ENCODE measurements around the gene MOB3B. TPM values are rescaled to one million over a fixed set of nuclear protein-coding genes. Genes with fewer than 3 reads are reported as not detected.

MOB3B gene
- total and polyA plus RNA-seq, 10 of the 15 experiments (the other 5 are each of a cell fraction or from before 2014, with no cell fraction given), result 0.44 to 2.7 (median 0.91) TPM

DNA sequence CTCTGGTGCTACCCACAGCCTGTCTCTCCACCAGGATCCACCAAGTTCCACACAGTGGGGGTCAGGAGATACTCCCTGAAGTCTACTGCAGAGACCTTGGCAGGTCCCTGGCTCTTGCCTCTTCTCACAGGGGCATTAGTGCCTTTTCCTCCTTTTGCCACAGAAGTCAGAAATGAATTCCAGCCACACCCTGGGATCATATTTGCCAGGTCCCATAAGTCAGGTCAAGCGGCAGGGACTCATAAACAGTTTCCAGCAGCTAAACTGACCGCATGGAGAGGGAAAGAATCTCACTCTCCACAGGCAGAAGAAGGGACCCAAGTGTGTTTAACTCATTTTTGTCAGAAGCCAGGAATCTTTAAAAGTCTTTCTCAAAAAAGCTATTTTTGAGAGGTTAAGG, 18.8 kb downstream of the MOB3B start:
- no peaks in the 10 kb centered on the region for H3K9me3 ChIP-seq (replicated peaks; ENCODE audit: control insufficient read depth, insufficient read depth, low read length)
- WGBS (ENCODE audit: insufficient coverage, insufficient replicate concordance, low lambda C conversion rate, missing lambda C conversion rate), result 55% methylated on average over 2 of the region's 2 CpGs
- CTCF ChIA-PET, result interaction anchor here (0.9 kb wide), 1 partner anchor 25 kb away, joined by 3 read pairs; no protein-coding TSS in a partner anchor
- no peak for ATAC-seq
- no peak for DNase-seq (ENCODE audit: low read depth, low spot score)
- no peak overlapping the region for H3K4me3 ChIP-seq
- intact Hi-C loops (cut with micrococcal nuclease; ENCODE audit: unreplicated experiment) (no loop called here), in situ Hi-C loops (cut with MboI) (no loop called here)
- TF ChIP-seq CHD4 (IDR thresholded peaks at IDR 0.05), result no peak
- TF ChIP-seq ATF7 (IDR thresholded peaks at IDR 0.05; ENCODE audit: low read depth), result no peak
- TF ChIP-seq SMARCA5 (IDR thresholded peaks at IDR 0.05), result no peak
- no peak for TF ChIP-seq HDAC2 (IDR thresholded peaks at IDR 0.05)
- no peak for TF ChIP-seq HDAC6 (IDR thresholded peaks at IDR 0.05; ENCODE audit: unreplicated experiment)
- no peak for TF ChIP-seq JUND (IDR thresholded peaks at IDR 0.05; ENCODE audit: low read depth, low read length)
- TF ChIP-seq, protein P1, sequence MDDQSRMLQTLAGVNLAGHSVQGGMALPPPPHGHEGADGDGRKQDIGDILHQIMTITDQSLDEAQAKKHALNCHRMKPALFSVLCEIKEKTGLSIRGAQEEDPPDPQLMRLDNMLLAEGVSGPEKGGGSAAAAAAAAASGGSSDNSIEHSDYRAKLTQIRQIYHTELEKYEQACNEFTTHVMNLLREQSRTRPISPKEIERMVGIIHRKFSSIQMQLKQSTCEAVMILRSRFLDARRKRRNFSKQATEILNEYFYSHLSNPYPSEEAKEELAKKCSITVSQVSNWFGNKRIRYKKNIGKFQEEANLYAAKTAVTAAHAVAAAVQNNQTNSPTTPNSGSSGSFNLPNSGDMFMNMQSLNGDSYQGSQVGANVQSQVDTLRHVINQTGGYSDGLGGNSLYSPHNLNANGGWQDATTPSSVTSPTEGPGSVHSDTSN (IDR thresholded peaks at IDR 0.05; ENCODE audit: insufficient replicate concordance, low read depth, low read length), result no peak
- no peak for TF ChIP-seq RFX5 (IDR thresholded peaks at IDR 0.05; ENCODE audit: low read depth, low read length)
- no peak for TF ChIP-seq POLR2AphosphoS5 (IDR thresholded peaks at IDR 0.05; ENCODE audit: low read length)
- TF ChIP-seq PAX8 (IDR thresholded peaks at IDR 0.05), result no peak
- TF ChIP-seq, protein P2, sequence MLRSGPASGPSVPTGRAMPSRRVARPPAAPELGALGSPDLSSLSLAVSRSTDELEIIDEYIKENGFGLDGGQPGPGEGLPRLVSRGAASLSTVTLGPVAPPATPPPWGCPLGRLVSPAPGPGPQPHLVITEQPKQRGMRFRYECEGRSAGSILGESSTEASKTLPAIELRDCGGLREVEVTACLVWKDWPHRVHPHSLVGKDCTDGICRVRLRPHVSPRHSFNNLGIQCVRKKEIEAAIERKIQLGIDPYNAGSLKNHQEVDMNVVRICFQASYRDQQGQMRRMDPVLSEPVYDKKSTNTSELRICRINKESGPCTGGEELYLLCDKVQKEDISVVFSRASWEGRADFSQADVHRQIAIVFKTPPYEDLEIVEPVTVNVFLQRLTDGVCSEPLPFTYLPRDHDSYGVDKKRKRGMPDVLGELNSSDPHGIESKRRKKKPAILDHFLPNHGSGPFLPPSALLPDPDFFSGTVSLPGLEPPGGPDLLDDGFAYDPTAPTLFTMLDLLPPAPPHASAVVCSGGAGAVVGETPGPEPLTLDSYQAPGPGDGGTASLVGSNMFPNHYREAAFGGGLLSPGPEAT (IDR thresholded peaks at IDR 0.05; ENCODE audit: low read depth), result no peak
- H3K27ac ChIP-seq (ENCODE audit: control insufficient read depth, insufficient read depth), result no peak overlapping the region
- H3K27me3 ChIP-seq (replicated peaks in 1 of 2; ENCODE audit: control insufficient read depth in 2 of 2, insufficient read depth in 2 of 2, low read length in 1 of 2), result no peaks in the 10 kb centered on the region
- H3K79me2 ChIP-seq (ENCODE audit: control insufficient read depth, insufficient read depth, low read length), result no peaks in the 10 kb centered on the region
- no peaks in the 10 kb centered on the region for H4K20me1 ChIP-seq (ENCODE audit: control insufficient read depth, insufficient read depth)
- FAIRE-seq, result no peak
- BruUV-seq (replicated peaks), result no TSS peak
- no peak overlapping the region for H3K9ac ChIP-seq (ENCODE audit: control insufficient read depth, insufficient read depth, low read length)
- SMC1A ChIA-PET (ENCODE audit: uncharacterized antibody, unreplicated experiment), result no interaction called here
- no peak overlapping the region for H2AFZ ChIP-seq (ENCODE audit: control insufficient read depth, low read depth, low read length)
- H3K4me2 ChIP-seq (ENCODE audit: control insufficient read depth, insufficient read depth), result no peak overlapping the region
- H3K36me3 ChIP-seq (ENCODE audit: control insufficient read depth in 2 of 2, insufficient read depth in 2 of 2, low read length in 1 of 2), result no peaks in the 10 kb centered on the region
- RAD21 ChIA-PET (ENCODE audit: unreplicated experiment), result no interaction called here
- POLR2A ChIA-PET, result no interaction called here
- H3K4me1 ChIP-seq (ENCODE audit: control insufficient read depth, insufficient read depth, low read length), result no peaks in the 10 kb centered on the region

All from GM12878 (cell line).